HG02588 (cell line): ENCODE data around the gene HINT1.
A peak's percentile ranks its signal among the peaks of the same experiment; 100 is the strongest.
"Not testable (repeated sequence)": the region's sequence is repeated elsewhere in the genome, so short reads cannot be mapped to it uniquely, and the experiment has no call there.

ENCODE experiments used
- ATAC-seq: cut with Tn5 transposase; IDR thresholded peaks from one replicate; pipeline ENCODE4 v1.9.1; 2021; ENCODE audit warnings: mild to moderate bottlenecking, moderate library complexity; ENCODE audit not compliant: unreplicated experiment

The HINT1 gene

GRCh38 chr5:131171276-131171810, 6.3 kb upstream of the HINT1 start:
- no peak for ATAC-seq

- peak; percentile 98 for ATAC-seq
Measured at GRCh38 chr5:131170540-131171275, 5.7 kb upstream of the HINT1 start, which contains the start of gene LYRM7. Gene LYRM7 (plus strand): TSS chr5:131170944. CDS start chr5:131171021, 77 bp downstream.

- no peak for ATAC-seq
Measured at GRCh38 chr5:131169810-131170539, 4.9 kb upstream of the HINT1 start.

GRCh38 chr5:131167615-131168014, 2.6 kb upstream of the HINT1 start:
- no peak for ATAC-seq

GRCh38 chr5:131164191-131165118, 601 bp downstream of the HINT1 start:
- peak; percentile 70 for ATAC-seq

- ATAC-seq: no peak
Measured at GRCh38 chr5:131163276-131164119, 1.6 kb downstream of the HINT1 start.

- no peak for ATAC-seq
Measured at GRCh38 chr5:131160134-131160533, 4.9 kb downstream of the HINT1 start.

GRCh38 chr5:131156957-131157356, 8.1 kb downstream of the HINT1 start:
- ATAC-seq: no peak

- ATAC-seq: no peak
Measured at GRCh38 chr5:131156385-131156784, 8.7 kb downstream of the HINT1 start.

GRCh38 chr5:131151216-131151615, 13.8 kb downstream of the HINT1 start:
- no peak for ATAC-seq

GRCh38 chr5:131150408-131150807, 14.6 kb downstream of the HINT1 start:
- ATAC-seq: no peak

GRCh38 chr5:131148835-131149234, 16.2 kb downstream of the HINT1 start:
- ATAC-seq: no peak

- no peak for ATAC-seq
Measured at GRCh38 chr5:131147258-131147657, 17.8 kb downstream of the HINT1 start.

GRCh38 chr5:131142970-131143617, 22.0 kb downstream of the HINT1 start:
- no peak for ATAC-seq

GRCh38 chr5:131139321-131139720, 25.7 kb downstream of the HINT1 start:
- ATAC-seq: no peak

GRCh38 chr5:131138406-131138805, 26.6 kb downstream of the HINT1 start:
- not testable (repeated sequence) for ATAC-seq

GRCh38 chr5:131133091-131133490, 32.0 kb downstream of the HINT1 start:
- not testable (repeated sequence) for ATAC-seq

- ATAC-seq: no peak
Measured at GRCh38 chr5:131129306-131129705, 35.8 kb downstream of the HINT1 start.

- ATAC-seq: not testable (repeated sequence)
Measured at GRCh38 chr5:131127244-131127643, 37.8 kb downstream of the HINT1 start.
